Neuron (in vitro differentiated cells): Measurements from ENCODE around the gene PLEKHF1.

Experiments
- H2AFZ ChIP-seq: one replicate; pipeline ENCODE4 v1.6.1; 2013; ENCODE audit warnings: low read depth, mild to moderate bottlenecking, inconsistent platforms, low read length, moderate library complexity
- H3K27me3 ChIP-seq: one replicate; pipeline ENCODE4 v1.6.1; 2013; ENCODE audit warnings: low read length; ENCODE audit not compliant: insufficient read depth
- H3K36me3 ChIP-seq: one replicate; pipeline ENCODE4 v1.6.1; 2013; ENCODE audit warnings: low read length; ENCODE audit not compliant: insufficient read depth
- H3K4me1 ChIP-seq: one replicate; pipeline ENCODE4 v1.6.1; 2013; ENCODE audit warnings: low read length; ENCODE audit not compliant: insufficient read depth
- H3K4me3 ChIP-seq: 2 replicates; pipeline ENCODE4 v1.5.1; 2013; ENCODE audit warnings: mild to moderate bottlenecking, low read length, moderate library complexity
- H3K9me3 ChIP-seq: one replicate; pipeline ENCODE4 v1.6.1; 2013; ENCODE audit warnings: low read length

The PLEKHF1 gene

GRCh38 chr19:29681422-29682235, 16.4 kb downstream of the PLEKHF1 start:
- H3K4me1 ChIP-seq: peaks cover 22% of the 10 kb centered on the region
- H3K36me3 ChIP-seq: no peaks in the 10 kb centered on the region
- no peaks in the 10 kb centered on the region for H3K9me3 ChIP-seq
- H3K27me3 ChIP-seq: peaks cover 2% of the 10 kb centered on the region
- H3K4me3 ChIP-seq: no peak overlapping the region
- H2AFZ ChIP-seq: no peak overlapping the region

DNA sequence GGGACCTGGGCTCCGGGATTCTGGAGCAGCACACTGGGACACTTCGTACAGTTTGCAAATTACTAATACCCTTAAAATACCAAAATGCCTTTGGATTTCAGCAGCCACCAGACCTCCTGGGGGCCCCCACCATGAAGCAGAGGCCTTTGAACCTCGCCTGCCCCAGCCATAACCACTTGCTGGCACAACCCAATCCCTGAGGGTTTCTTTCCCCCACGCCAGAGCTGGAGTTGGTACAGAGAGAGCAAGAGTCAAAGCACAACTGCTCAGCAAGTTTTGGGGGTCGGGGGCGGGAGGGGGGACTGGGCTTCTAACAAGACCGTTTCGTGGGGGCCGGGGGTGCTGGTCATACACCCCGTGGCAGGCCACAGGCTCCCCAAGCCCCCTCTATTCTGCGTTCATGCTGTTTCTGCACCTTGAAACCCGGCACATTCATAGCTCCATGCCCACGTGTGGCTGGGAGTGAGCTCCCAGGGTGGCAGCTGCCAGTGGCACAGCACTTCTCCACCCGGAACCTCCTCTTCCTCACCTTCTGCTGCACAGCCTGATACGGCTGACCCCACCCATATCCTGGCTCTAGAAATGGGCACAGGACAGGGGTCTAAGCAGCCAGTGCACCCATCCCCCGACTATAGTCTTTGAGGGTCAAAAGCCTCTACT, 17.1 kb downstream of the PLEKHF1 start:
- Histone ChIP-seq H3K36me3 (no peaks in the 10 kb centered on the region), H3K4me1 (peaks cover 16% of the 10 kb centered on the region), H2AFZ (no peak overlapping the region), H3K4me3 (no peak overlapping the region), H3K9me3 (no peaks in the 10 kb centered on the region), H3K27me3 (peaks cover 2% of the 10 kb centered on the region)

DNA sequence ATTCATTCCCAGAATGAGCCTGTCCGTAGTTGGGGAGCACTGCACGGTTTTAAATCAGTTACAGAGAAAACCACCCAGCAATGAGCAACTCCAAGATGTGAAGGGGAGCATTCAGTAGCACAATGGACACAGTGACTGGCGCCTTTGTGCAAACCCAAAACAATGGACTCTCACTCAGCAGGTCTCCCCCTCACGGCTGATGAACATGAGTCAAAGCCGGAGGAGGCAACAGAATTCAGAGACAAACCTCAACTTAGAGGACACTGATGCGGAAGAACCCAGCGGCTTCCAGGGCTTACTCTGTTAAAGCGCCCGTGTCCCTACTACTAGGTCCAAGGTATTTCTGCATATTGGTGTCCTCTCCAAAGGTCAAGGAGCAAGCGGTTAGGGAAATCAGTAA, 17.7 kb downstream of the PLEKHF1 start:
- Histone ChIP-seq H3K9me3 (no peaks in the 10 kb centered on the region), H3K4me1 (peaks cover 15% of the 10 kb centered on the region)

GRCh38 chr19:29685326-29685725, 20.1 kb downstream of the PLEKHF1 start:
- Histone ChIP-seq H3K4me1 (peaks cover 8% of the 10 kb centered on the region), H2AFZ (no peak overlapping the region)

More for the DNA sequence above, 17.7 kb downstream of the PLEKHF1 start:
- peaks cover 2% of the 10 kb centered on the region for H3K27me3 ChIP-seq
- no peaks in the 10 kb centered on the region for H3K36me3 ChIP-seq
- no peak overlapping the region for H3K4me3 ChIP-seq
- H2AFZ ChIP-seq: no peak overlapping the region

DNA sequence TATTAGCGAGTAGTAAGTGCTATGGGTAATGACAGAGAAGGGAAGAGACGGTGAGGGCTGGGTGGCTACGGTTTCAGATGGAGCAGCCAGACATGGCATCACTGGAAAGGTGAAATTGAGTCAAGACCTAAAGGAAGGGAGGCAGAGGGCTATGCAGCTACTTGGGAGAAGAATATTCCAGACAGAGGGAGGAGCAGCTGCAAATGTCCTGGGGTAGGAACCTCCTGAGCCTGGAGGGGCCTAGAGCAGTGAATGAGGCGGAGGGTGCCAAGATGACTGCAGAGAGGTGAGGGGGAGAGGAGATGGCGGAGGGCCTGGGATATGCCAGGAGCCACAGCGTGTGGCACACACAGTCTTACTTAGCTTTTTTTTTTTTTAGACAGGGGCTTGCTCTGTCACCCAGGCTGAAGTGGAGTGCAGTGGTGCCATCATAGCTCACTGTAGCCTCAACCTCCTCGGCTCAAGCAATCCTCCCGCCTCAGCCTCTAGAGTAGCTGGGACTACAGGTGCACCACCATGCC, 21.1 kb downstream of the PLEKHF1 start:
- Histone ChIP-seq H3K9me3 (peaks cover 3% of the 10 kb centered on the region), H3K27me3 (peaks cover 1% of the 10 kb centered on the region), H3K4me1 (peaks cover 8% of the 10 kb centered on the region), H2AFZ (no peak overlapping the region), H3K4me3 (no peak overlapping the region), H3K36me3 (no peaks in the 10 kb centered on the region)

More at GRCh38 chr19:29685326-29685725, 20.1 kb downstream of the PLEKHF1 start:
- Histone ChIP-seq H3K4me3 (no peak overlapping the region), H3K27me3 (peaks cover 2% of the 10 kb centered on the region), H3K9me3 (no peaks in the 10 kb centered on the region), H3K36me3 (no peaks in the 10 kb centered on the region)

- no peaks in the 10 kb centered on the region for H3K27me3 ChIP-seq
- peaks cover 3% of the 10 kb centered on the region for H3K9me3 ChIP-seq
- no peak overlapping the region for H2AFZ ChIP-seq
- H3K4me3 ChIP-seq: no peak overlapping the region
- peaks cover 8% of the 10 kb centered on the region for H3K4me1 ChIP-seq
- no peaks in the 10 kb centered on the region for H3K36me3 ChIP-seq
These were observed 22.1 kb downstream of the PLEKHF1 start for GRCh38 chr19:29687244-29687896.

- no peaks in the 10 kb centered on the region for H3K27me3 ChIP-seq
- peaks cover 3% of the 10 kb centered on the region for H3K9me3 ChIP-seq
- no peak overlapping the region for H3K4me3 ChIP-seq
- no peak overlapping the region for H2AFZ ChIP-seq
- peaks cover 2% of the 10 kb centered on the region for H3K4me1 ChIP-seq
- no peaks in the 10 kb centered on the region for H3K36me3 ChIP-seq
These were observed 22.9 kb downstream of the PLEKHF1 start for GRCh38 chr19:29687897-29688728.

DNA sequence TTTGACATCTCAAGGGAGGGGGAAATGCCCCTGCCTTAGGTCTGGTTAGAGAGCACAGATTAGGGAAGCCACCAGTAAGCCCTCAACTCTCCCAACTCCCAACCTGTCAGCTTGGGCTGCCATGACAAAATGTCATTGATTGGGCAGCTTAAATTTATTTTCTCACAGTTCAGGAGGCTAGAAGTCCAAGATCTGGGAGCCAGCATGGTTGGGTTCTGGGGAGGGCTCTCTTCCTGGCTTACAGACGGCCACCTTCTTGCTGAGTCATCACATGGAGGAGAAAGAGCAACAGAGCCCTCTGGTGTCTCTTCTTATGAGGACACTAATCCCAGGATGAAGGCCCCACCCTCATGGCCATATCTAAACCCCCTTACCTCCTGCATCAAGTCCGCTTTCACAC, 25.6 kb downstream of the PLEKHF1 start:
- Histone ChIP-seq H3K36me3 (no peaks in the 10 kb centered on the region), H3K4me3 (no peak overlapping the region), H3K9me3 (peaks cover 3% of the 10 kb centered on the region), H2AFZ (no peak overlapping the region), H3K4me1 (no peaks in the 10 kb centered on the region), H3K27me3 (no peaks in the 10 kb centered on the region)

DNA sequence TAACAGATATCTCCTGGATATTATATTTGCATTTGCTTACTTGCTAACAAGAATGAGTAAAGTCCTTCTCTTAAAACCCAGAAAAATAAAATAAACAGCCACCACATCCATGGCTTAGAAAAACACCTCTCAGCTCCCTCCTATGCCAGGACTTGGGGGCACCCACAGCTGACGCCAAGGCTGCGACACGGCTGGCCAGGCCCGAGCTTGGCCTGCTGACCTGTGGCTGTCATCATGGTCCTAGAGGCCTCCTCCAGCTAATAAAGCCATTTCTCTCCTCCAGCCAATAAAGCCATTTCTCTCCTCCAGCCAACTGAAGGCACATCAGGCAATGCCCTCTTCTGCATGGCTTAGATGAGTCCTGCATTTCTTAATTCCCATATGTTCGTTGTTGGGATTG, 28.9 kb downstream of the PLEKHF1 start:
- Histone ChIP-seq H3K4me3 (no peak overlapping the region), H3K4me1 (no peaks in the 10 kb centered on the region), H3K9me3 (peaks cover 3% of the 10 kb centered on the region), H3K36me3 (no peaks in the 10 kb centered on the region), H2AFZ (no peak overlapping the region), H3K27me3 (no peaks in the 10 kb centered on the region)

DNA sequence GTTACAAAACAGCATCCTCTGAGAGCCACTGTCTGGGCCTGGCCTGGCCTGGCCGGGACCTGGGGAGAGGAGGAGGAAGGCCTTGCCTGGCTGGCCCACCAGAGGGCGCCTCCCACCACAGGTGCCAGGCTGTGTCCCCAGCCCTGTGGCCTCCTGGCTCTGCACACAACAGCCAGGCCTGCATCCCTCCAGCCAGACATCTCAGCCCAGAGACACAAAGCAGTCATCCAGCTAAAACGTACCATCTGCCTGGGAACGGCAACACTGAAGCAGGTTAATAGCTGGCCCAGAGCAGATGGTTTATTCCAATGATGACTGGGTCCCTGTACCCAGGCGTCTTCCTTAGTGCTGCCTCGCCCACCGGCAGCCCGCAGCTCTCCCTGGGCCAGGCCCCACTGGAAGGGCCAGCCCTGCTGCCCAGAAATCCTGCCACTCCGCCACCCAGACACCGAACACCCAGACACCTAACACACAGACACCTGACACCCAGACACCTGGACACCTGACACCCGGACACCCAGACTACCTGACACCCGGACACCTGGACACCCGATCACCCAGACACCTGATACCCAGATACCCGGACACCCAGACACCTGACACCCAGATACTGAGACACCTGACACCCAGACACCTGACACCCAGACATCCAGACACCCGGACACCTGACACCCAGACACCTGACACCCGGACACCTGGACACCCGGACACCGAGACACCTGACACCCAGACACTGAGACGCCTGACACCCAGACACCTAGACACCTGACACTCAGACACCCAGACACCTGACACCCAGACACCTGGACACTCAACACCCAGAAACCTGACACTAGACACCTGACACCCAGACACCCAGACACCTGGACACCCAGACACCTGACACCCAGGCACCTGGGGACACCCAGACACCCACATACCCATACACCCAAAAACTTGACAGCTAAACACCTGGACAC, 29.7 kb downstream of the PLEKHF1 start:
- H3K4me1 ChIP-seq: no peaks in the 10 kb centered on the region
- H3K36me3 ChIP-seq: no peaks in the 10 kb centered on the region
- peaks cover 3% of the 10 kb centered on the region for H3K9me3 ChIP-seq
- no peak overlapping the region for H3K4me3 ChIP-seq
- H3K27me3 ChIP-seq: no peaks in the 10 kb centered on the region
- H2AFZ ChIP-seq: no peak overlapping the region

DNA sequence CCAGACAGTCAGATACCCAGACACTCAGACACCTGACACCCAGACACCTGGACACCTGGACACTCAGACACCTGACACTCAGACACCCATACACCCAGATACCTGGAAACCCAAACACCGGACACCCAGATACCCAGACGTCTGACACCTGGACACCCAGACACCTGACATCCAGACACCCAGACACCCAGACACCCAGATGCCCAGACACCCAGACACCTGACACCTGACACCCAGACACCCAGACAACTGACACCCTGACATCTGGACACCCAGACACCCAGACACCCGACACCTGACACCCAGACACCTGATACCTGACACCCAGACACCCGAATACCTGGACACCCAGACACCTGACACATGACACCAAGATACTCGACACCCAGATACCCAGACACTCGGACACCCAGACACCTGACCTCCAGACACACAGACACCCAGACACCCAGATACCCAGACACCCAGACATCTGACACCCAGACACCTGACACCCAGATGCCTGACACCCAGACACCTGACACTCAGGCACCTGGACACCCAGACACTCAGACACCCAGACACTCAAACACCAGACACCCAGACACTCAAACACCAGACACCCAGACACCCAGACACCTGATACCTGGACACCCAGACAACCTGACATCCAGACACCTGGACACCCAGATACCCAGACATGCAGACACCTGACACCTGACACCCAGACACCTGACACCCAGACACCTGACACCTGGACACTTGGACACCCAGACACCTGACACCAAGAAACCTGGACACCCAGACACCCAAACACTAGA, 30.7 kb downstream of the PLEKHF1 start:
- Histone ChIP-seq H2AFZ (no peak overlapping the region), H3K4me1 (no peaks in the 10 kb centered on the region), H3K36me3 (no peaks in the 10 kb centered on the region), H3K27me3 (no peaks in the 10 kb centered on the region), H3K9me3 (no peaks in the 10 kb centered on the region), H3K4me3 (no peak overlapping the region)
